Astrocyte (in vitro differentiated cells and primary cell): ENCODE measurements around the gene PARM1.

Experiments used
- EZH2 ChIP-seq: IDR thresholded peaks from 2 replicates; pipeline ENCODE4 v1.6.1; 2012; ENCODE audit warnings: mild to moderate bottlenecking, low read length, inconsistent platforms; ENCODE audit not compliant: insufficient read depth
- TF ChIP-seq, protein P1 (sequence below): IDR thresholded peaks from 2 replicates; pipeline ENCODE4 v1.5.1; 2011; ENCODE audit warnings: low read depth, mild to moderate bottlenecking, inconsistent platforms, low read length, moderate library complexity; ENCODE audit not compliant: insufficient read depth

DNA sequence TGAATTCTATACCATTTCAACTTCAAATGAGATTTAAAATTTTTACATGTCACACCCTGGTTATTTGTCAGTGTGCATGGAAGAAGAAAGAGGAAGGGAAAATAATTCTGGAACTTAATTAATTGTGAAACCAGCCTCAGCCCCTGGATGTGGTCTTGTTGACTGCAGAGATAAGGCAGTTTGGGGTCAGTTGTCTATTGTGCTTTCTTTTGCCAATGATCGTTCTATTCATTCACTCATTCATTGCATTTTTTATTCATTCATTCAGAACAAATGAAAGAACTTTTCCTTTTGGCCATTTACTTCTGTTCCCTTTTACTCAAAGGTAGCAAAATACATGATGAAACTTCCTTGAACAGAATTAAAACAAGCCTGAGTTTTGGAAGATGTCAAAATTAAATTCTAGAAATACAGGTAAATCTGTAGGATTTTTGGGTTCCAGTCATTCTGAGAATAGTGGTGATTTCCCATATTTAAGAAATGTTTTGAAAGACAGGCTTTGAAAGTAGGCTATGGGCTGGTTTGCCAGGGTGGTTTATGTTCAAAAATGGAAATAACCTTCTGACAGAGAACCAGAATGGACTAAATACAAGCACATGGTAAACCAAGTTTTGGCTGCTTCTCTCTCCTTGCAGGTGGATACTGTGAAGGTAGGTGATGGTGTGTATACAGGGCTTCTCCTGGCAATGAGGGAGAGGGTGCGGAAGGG is 35.7 kb downstream of the PARM1 start:
- TF ChIP-seq, protein P1, sequence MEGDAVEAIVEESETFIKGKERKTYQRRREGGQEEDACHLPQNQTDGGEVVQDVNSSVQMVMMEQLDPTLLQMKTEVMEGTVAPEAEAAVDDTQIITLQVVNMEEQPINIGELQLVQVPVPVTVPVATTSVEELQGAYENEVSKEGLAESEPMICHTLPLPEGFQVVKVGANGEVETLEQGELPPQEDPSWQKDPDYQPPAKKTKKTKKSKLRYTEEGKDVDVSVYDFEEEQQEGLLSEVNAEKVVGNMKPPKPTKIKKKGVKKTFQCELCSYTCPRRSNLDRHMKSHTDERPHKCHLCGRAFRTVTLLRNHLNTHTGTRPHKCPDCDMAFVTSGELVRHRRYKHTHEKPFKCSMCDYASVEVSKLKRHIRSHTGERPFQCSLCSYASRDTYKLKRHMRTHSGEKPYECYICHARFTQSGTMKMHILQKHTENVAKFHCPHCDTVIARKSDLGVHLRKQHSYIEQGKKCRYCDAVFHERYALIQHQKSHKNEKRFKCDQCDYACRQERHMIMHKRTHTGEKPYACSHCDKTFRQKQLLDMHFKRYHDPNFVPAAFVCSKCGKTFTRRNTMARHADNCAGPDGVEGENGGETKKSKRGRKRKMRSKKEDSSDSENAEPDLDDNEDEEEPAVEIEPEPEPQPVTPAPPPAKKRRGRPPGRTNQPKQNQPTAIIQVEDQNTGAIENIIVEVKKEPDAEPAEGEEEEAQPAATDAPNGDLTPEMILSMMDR: no peak
- TF ChIP-seq EZH2: no peak
